H1 (cell line): Measurements from ENCODE around the gene LOXHD1.

ENCODE experiments used
- CEBPB ChIP-seq: IDR thresholded peaks from 2 replicates; pipeline ENCODE4 v1.6.1; 2012; ENCODE audit warnings: low read depth, low read length
- CHD2 ChIP-seq: IDR thresholded peaks from 2 replicates; pipeline ENCODE4 v1.6.1; 2012; ENCODE audit warnings: low read length, improper control_type of control experiment
- CTCF ChIP-seq, 3 experiments: IDR thresholded peaks; 1 replicate in 2 of 3; 2 replicates in 1 of 3; pipeline versions ENCODE4 v1.5.1 to v1.6.1; 2011; ENCODE audit warnings: low read length in 3 of 3, mild to moderate bottlenecking in 3 of 3, inconsistent platforms in 2 of 3, low read depth in 1 of 3, moderate library complexity in 1 of 3; ENCODE audit not compliant: insufficient read depth in 1 of 3; ENCODE audit errors: control extremely low read depth in 1 of 3
- EP300 ChIP-seq, 2 experiments: IDR thresholded peaks; 1 replicate in 1 of 2; 2 replicates in 1 of 2; pipeline ENCODE4 v1.6.1; 2011 to 2012; ENCODE audit warnings: low read depth in 2 of 2, low read length in 2 of 2, mild to moderate bottlenecking in 2 of 2, borderline replicate concordance in 1 of 2, inconsistent platforms in 1 of 2, moderate library complexity in 1 of 2
- EZH2 ChIP-seq: fragments of 200-600 bp; sonication (generic); IDR thresholded peaks from 2 replicates; pipeline ENCODE4 v1.7.1; 2012; ENCODE audit warnings: low read depth, mild to moderate bottlenecking, moderate library complexity, low read length, inconsistent platforms; ENCODE audit not compliant: severe bottlenecking
- HDAC6 ChIP-seq: IDR thresholded peaks from one replicate; pipeline ENCODE4 v1.7.1; 2012; ENCODE audit warnings: low read depth, mild to moderate bottlenecking, inconsistent platforms, low read length, moderate library complexity
- MAX ChIP-seq: IDR thresholded peaks from 2 replicates; pipeline ENCODE4 v1.6.1; 2012; ENCODE audit warnings: inconsistent platforms

GRCh38 chr18:46607926-46608325 is 49.1 kb downstream of the LOXHD1 start:
- no peak for TF ChIP-seq CTCF (IDR thresholded peaks at IDR 0.05; ENCODE audit: control extremely low read depth in 1 of 3, insufficient read depth in 1 of 3, low read depth in 1 of 3, low read length in 3 of 3)
- TF ChIP-seq CHD2, result no peak
- no peak for TF ChIP-seq HDAC6
- no peak for TF ChIP-seq CEBPB
- TF ChIP-seq EP300 (IDR thresholded peaks at IDR 0.05; ENCODE audit: borderline replicate concordance in 1 of 2, low read depth in 2 of 2, low read length in 2 of 2), result no peak
- TF ChIP-seq EZH2, result no peak
- TF ChIP-seq MAX, result no peak
